ENCODE data around the gene MYF5. TPM values are rescaled to one million over a fixed set of nuclear protein-coding genes. Genes with fewer than 3 reads are reported as not detected.

MYF5 gene
- total RNA-seq, 1 experiment from 2014 or later: not detected

DNA sequence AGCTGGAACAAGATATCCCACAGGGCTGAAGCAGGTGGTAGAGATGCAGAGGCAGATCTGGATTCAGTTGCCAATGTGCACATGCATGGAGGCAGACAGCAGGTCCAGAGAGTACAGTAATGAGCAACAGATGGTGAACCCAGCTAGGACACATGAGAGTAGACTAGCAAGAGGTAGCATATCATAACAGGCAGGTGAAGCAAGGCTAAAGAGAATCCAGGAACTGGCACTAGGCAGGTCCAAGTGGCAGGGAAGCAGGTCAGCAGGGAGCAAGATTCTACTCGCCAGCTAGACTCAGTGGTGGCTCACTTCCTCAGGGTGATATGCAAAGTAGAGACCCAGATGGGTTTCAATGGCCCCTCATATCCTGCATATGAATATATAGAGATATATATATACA, 24.6 kb upstream of the MYF5 start:
- no TSS peak for BruUV-seq (replicated peaks)
- intact Hi-C loops (cut with micrococcal nuclease): no loop called here

DNA sequence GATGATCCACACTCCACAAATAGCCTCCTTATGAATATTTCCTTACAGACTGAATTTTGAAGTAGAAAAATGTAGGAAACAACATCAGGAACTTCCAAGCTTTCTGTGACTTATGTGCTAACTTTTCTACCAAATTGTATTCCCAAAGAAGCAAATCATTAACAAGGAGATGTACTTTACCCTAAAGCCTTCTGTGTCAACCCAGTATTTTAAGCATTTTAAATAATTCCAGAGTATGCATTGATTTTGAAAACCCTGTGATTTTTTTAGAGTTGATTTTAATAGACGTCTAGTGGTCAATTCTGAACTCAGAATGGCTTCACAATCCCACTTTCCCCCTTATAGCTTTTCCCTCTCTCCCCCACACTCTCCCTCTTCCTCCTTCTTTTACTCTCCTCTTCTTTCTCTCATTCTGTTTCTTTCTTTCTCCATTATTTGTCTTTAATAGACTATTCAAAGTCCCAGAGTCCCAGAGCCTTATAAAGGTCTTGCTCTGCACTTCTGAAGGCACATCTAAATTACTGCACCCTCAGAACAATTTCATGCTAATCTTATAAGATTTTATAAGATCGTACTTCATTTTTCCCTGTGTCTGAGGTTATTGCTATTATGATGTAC, 19.3 kb upstream of the MYF5 start:
- H3K4me1 ChIP-seq (ENCODE audit: insufficient read depth, low read length): peaks cover 1% of the 10 kb centered on the region
- H2AFZ ChIP-seq (ENCODE audit: low read length): no peak overlapping the region
- H3K27ac ChIP-seq (ENCODE audit: low read length): no peak overlapping the region
- no peaks in the 10 kb centered on the region for H3K9me2 ChIP-seq (replicated peaks; ENCODE audit: low read length)
- TF ChIP-seq EZH2phosphoT487 (IDR thresholded peaks at IDR 0.05; ENCODE audit: borderline replicate concordance, low read length) (no peak), EZH2 (IDR thresholded peaks at IDR 0.05; ENCODE audit: low read length, unreplicated experiment) (no peak)
- TF ChIP-seq, protein P1, sequence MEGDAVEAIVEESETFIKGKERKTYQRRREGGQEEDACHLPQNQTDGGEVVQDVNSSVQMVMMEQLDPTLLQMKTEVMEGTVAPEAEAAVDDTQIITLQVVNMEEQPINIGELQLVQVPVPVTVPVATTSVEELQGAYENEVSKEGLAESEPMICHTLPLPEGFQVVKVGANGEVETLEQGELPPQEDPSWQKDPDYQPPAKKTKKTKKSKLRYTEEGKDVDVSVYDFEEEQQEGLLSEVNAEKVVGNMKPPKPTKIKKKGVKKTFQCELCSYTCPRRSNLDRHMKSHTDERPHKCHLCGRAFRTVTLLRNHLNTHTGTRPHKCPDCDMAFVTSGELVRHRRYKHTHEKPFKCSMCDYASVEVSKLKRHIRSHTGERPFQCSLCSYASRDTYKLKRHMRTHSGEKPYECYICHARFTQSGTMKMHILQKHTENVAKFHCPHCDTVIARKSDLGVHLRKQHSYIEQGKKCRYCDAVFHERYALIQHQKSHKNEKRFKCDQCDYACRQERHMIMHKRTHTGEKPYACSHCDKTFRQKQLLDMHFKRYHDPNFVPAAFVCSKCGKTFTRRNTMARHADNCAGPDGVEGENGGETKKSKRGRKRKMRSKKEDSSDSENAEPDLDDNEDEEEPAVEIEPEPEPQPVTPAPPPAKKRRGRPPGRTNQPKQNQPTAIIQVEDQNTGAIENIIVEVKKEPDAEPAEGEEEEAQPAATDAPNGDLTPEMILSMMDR (conservative IDR thresholded peaks at IDR 0.05; ENCODE audit: low read depth, low read length): no peak
- no peaks in the 10 kb centered on the region for H3K36me3 ChIP-seq (ENCODE audit: low read depth, low read length)
- POLR2A ChIA-PET (ENCODE audit: unreplicated experiment): interaction anchor here (0.7 kb wide), 1 partner anchor 146 kb away, joined by 4 read pairs; no protein-coding TSS in a partner anchor
- no peaks in the 10 kb centered on the region for H3K9me3 ChIP-seq (ENCODE audit: low read length)
- no peak overlapping the region for H3K9ac ChIP-seq (ENCODE audit: low read length)
- intact Hi-C loops (cut with micrococcal nuclease): no loop called here
- H3K27me3 ChIP-seq (ENCODE audit: low read length): peaks cover 5% of the 10 kb centered on the region; the same call in 1 of the 2 replicates
- CTCF ChIA-PET: no interaction called here
- ATAC-seq (no peak), DNase-seq (no peak)
- no peak overlapping the region for H3K4me2 ChIP-seq (ENCODE audit: low read length)
- H4K20me1 ChIP-seq (ENCODE audit: low read length): no peaks in the 10 kb centered on the region
- no peaks in the 10 kb centered on the region for H3F3A ChIP-seq (ENCODE audit: low read length, unreplicated experiment)
- no TSS peak for BruUV-seq (replicated peaks)
- H3K4me3 ChIP-seq (ENCODE audit: low read length): no peak overlapping the region
- no peaks in the 10 kb centered on the region for H3K79me2 ChIP-seq (ENCODE audit: low read length)

More for the DNA sequence above, 24.6 kb upstream of the MYF5 start:
- H3K4me2 ChIP-seq (ENCODE audit: low read length): no peak overlapping the region
- POLR2A ChIA-PET (ENCODE audit: unreplicated experiment): no interaction called here
- no peaks in the 10 kb centered on the region for H3K4me1 ChIP-seq (ENCODE audit: insufficient read depth, low read length)
- no peaks in the 10 kb centered on the region for H4K20me1 ChIP-seq (ENCODE audit: low read length)
- no peak for ATAC-seq
- TF ChIP-seq, protein P1 (conservative IDR thresholded peaks at IDR 0.05; ENCODE audit: low read depth, low read length): no peak
- TF ChIP-seq EZH2phosphoT487 (IDR thresholded peaks at IDR 0.05; ENCODE audit: borderline replicate concordance, low read length) (no peak), EZH2 (IDR thresholded peaks at IDR 0.05; ENCODE audit: low read length, unreplicated experiment) (no peak)
- H3K9ac ChIP-seq (ENCODE audit: low read length): no peak overlapping the region
- H3F3A ChIP-seq (ENCODE audit: low read length, unreplicated experiment): no peaks in the 10 kb centered on the region
- no peak overlapping the region for H3K27ac ChIP-seq (ENCODE audit: low read length)
- no peaks in the 10 kb centered on the region for H3K79me2 ChIP-seq (ENCODE audit: low read length)
- no peak overlapping the region for H2AFZ ChIP-seq (ENCODE audit: low read length)
- CTCF ChIA-PET: no interaction called here
- no peaks in the 10 kb centered on the region for H3K9me2 ChIP-seq (replicated peaks; ENCODE audit: low read length)
- no peaks in the 10 kb centered on the region for H3K36me3 ChIP-seq (ENCODE audit: low read depth, low read length)
- H3K4me3 ChIP-seq (ENCODE audit: low read length): no peak overlapping the region
- H3K9me3 ChIP-seq (ENCODE audit: low read length): no peaks in the 10 kb centered on the region
- H3K27me3 ChIP-seq (ENCODE audit: low read length): 0 out of 2 replicates have a peak, but pooled peaks cover 3% of the 10 kb centered on the region
- no peak for DNase-seq

DNA sequence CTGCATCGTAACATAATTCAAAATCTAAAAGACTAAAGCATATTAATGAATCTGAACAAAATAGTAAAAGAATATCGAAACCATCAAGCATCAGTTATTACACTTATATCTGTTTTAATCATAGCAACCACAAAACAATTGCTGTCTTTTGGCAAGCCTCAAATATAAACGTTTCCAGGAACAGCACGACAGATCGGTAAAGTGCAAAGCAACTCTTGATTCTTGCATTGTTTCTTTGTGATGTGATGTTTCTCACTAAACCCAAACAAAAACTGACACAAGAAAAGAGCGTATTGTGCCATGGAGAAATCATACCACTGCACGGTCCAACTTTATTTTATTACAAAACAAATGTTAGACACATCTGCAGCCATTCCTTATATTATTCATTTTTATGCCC, 18.5 kb upstream of the MYF5 start:
- Histone ChIP-seq H3F3A (ENCODE audit: low read length, unreplicated experiment) (no peaks in the 10 kb centered on the region), H3K79me2 (ENCODE audit: low read length) (no peaks in the 10 kb centered on the region), H3K27me3 (ENCODE audit: low read length) (peaks cover 5% of the 10 kb centered on the region; the same call in 1 of the 2 replicates), H3K4me2 (ENCODE audit: low read length) (no peak overlapping the region), H2AFZ (ENCODE audit: low read length) (no peak overlapping the region), H3K36me3 (ENCODE audit: low read depth, low read length) (no peaks in the 10 kb centered on the region), H3K9me2 (replicated peaks; ENCODE audit: low read length) (no peaks in the 10 kb centered on the region), H3K9ac (ENCODE audit: low read length) (no peak overlapping the region), H4K20me1 (ENCODE audit: low read length) (no peaks in the 10 kb centered on the region), H3K27ac (ENCODE audit: low read length) (no peak overlapping the region), H3K4me3 (ENCODE audit: low read length) (no peak overlapping the region), H3K9me3 (ENCODE audit: low read length) (no peaks in the 10 kb centered on the region), H3K4me1 (ENCODE audit: insufficient read depth, low read length) (peaks cover 10% of the 10 kb centered on the region)
- CTCF ChIA-PET: no interaction called here
- intact Hi-C loops (cut with micrococcal nuclease): no loop called here
- TF ChIP-seq, protein P1 (conservative IDR thresholded peaks at IDR 0.05; ENCODE audit: low read depth, low read length): no peak
- TF ChIP-seq EZH2 (IDR thresholded peaks at IDR 0.05; ENCODE audit: low read length, unreplicated experiment): no peak
- TF ChIP-seq EZH2phosphoT487 (IDR thresholded peaks at IDR 0.05; ENCODE audit: borderline replicate concordance, low read length): no peak
- DNase-seq (no peak), ATAC-seq (no peak)
- POLR2A ChIA-PET (ENCODE audit: unreplicated experiment): interaction anchor here (0.7 kb wide), 1 partner anchor 147 kb away, joined by 4 read pairs; no protein-coding TSS in a partner anchor
- BruUV-seq (replicated peaks): no TSS peak

Data from PC-3 (cell line).